HepG2 (cell line): ENCODE measurements around the gene TGFA. TPM values are rescaled to one million over a fixed set of nuclear protein-coding genes. Genes with fewer than 3 reads are reported as not detected.

ENCODE experiments used
- ATAC-seq: fragments of 200-7000 bp; cut with Tn5 transposase; 3 replicates; pipeline ENCODE4 v1.9.1; 2020; ENCODE audit warnings: mild to moderate bottlenecking, moderate library complexity
- BruUV-seq: library from RNA; stranded (reverse); fragments of 400-500 nt; replicated peaks from 2 replicates; lab custom pipeline; 2021; lab: Mats Ljungman, UMichigan
- CTCF ChIA-PET: fragments of 300-600 bp; formaldehyde crosslinking; extraction: SDS; loops from one replicate; lab custom pipeline; 2021; ENCODE audit warnings: low total read pairs, inconsistent platforms, low intra/inter-chr PET ratio; lab: Yijun Ruan, JAX
- POLR2A ChIA-PET: fragments of 350-600 bp; sonication (Branson Sonifier 250); formaldehyde crosslinking; loops from one replicate; lab custom pipeline; 2020; ENCODE audit warnings: antibody characterized with exemption, inconsistent platforms; lab: Yijun Ruan, JAX
- DNase-seq: peaks from one replicate; pipeline ENCODE4 v3.0.0-alpha.2; 2015; ENCODE audit warnings: low spot score
- FAIRE-seq: peaks from 3 replicates; lab custom pipeline; 2011; peaks lifted over from hg19 to GRCh38; lab: Jason Lieb, UNC
- H2AFZ ChIP-seq: one replicate; pipeline ENCODE4 v1.6.1; 2011; ENCODE audit warnings: low read length, inconsistent platforms
- H3K27ac ChIP-seq: fragments of 300-600 bp; 3 replicates; pipeline ENCODE4 v1.8.0; 2011; ENCODE audit warnings: mixed run types, mild to moderate bottlenecking, mixed read lengths, low read length, inconsistent platforms; ENCODE audit not compliant: insufficient read depth; ENCODE audit errors: extremely low read length
- H3K27me3 ChIP-seq, 2 experiments: fragments of 200-600 bp in 1 of 2; 2 replicates in 1 of 2; 3 replicates in 1 of 2; pipeline versions ENCODE4 v1.6.0 to v1.8.0; 2011; ENCODE audit warnings: low read length in 2 of 2, mild to moderate bottlenecking in 2 of 2, moderate library complexity in 2 of 2, inconsistent platforms in 1 of 2; ENCODE audit not compliant: insufficient read depth in 2 of 2, control insufficient read depth in 1 of 2
- H3K36me3 ChIP-seq, 2 experiments: fragments of 200-600 bp in 1 of 2; replicated peaks in 1 of 2; 2 replicates in 1 of 2; 3 replicates in 1 of 2; pipeline versions ENCODE4 v1.5.1 to v1.8.0; 2011; ENCODE audit warnings: low read length in 2 of 2, inconsistent platforms in 1 of 2; ENCODE audit not compliant: insufficient read depth in 2 of 2, control insufficient read depth in 1 of 2
- H3K4me1 ChIP-seq: 2 replicates; pipeline ENCODE4 v1.5.1; 2012; ENCODE audit warnings: low read length, inconsistent platforms; ENCODE audit not compliant: insufficient read depth
- H3K4me2 ChIP-seq: 2 replicates; pipeline ENCODE4 v1.6.0; 2011; ENCODE audit warnings: low read depth, low read length, inconsistent platforms
- H3K4me3 ChIP-seq, 3 experiments: fragments of 200-600 bp in 1 of 3; sonication (generic), shearing (Covaris generic) in 1 of 3; replicated peaks in 1 of 3; 2 replicates each; pipeline ENCODE4 v1.5.1; 2011 to 2016; ENCODE audit warnings: low read length in 3 of 3, inconsistent platforms in 2 of 3, low read depth in 2 of 3, mild to moderate bottlenecking in 2 of 3, control low read depth in 1 of 3, mixed read lengths in 1 of 3; ENCODE audit not compliant: insufficient read depth in 1 of 3
- H3K79me2 ChIP-seq: one replicate; pipeline ENCODE4 v1.6.1; 2011; ENCODE audit warnings: low read length, inconsistent platforms; ENCODE audit not compliant: insufficient read depth
- H3K9ac ChIP-seq: 2 replicates; pipeline ENCODE4 v1.6.0; 2011; ENCODE audit warnings: mild to moderate bottlenecking, low read depth, low read length, inconsistent platforms; ENCODE audit not compliant: insufficient read depth
- H3K9me3 ChIP-seq: 2 replicates; pipeline ENCODE4 v1.5.1; 2012; ENCODE audit warnings: mild to moderate bottlenecking, low read length
- H4K20me1 ChIP-seq: 2 replicates; pipeline ENCODE4 v1.6.0; 2011; ENCODE audit warnings: inconsistent platforms, mild to moderate bottlenecking, low read length, moderate library complexity; ENCODE audit not compliant: insufficient read depth
- ARID3A ChIP-seq: IDR thresholded peaks from 2 replicates; pipeline ENCODE4 v1.6.1; 2012; ENCODE audit warnings: low read depth, low read length, improper control_type of control experiment
- DPF2 ChIP-seq: sonication (generic); formaldehyde crosslinking; IDR thresholded peaks from 2 replicates; pipeline ENCODE4 v1.4.0; 2020; ENCODE audit warnings: mild to moderate bottlenecking, low read depth, missing genetic modification reagents, borderline replicate concordance
- IRF9 ChIP-seq: sonication (generic); formaldehyde crosslinking; IDR thresholded peaks from 2 replicates; pipeline ENCODE4 v1.8.0; 2022; ENCODE audit warnings: missing genetic modification reagents, mild to moderate bottlenecking, borderline replicate concordance
- KDM4B ChIP-seq: sonication (generic); formaldehyde crosslinking; IDR thresholded peaks from 2 replicates; pipeline ENCODE4 v1.4.0; 2020; ENCODE audit warnings: missing genetic modification reagents
- MXD4 ChIP-seq: IDR thresholded peaks from 2 replicates; pipeline ENCODE4 v1.6.1; 2016; ENCODE audit warnings: mild to moderate bottlenecking, missing biosample characterization, missing genetic modification reagents
- MYPOP ChIP-seq: sonication (generic); formaldehyde crosslinking; IDR thresholded peaks from 2 replicates; pipeline ENCODE4 v1.8.1; 2023; ENCODE audit warnings: mild to moderate bottlenecking, moderate library complexity, missing genetic modification reagents
- NRL ChIP-seq: sonication (generic); formaldehyde crosslinking; IDR thresholded peaks from 2 replicates; pipeline ENCODE4 v1.5.0; 2020; ENCODE audit warnings: missing genetic modification reagents, mild to moderate bottlenecking, moderate library complexity, borderline replicate concordance
- PATZ1 ChIP-seq: sonication (generic); formaldehyde crosslinking; IDR thresholded peaks from 2 replicates; pipeline ENCODE4 v1.4.0; 2020; ENCODE audit warnings: missing genetic modification reagents
- PITX1 ChIP-seq: sonication (generic); formaldehyde crosslinking; IDR thresholded peaks from 2 replicates; pipeline ENCODE4 v1.5.1; 2020; ENCODE audit warnings: mild to moderate bottlenecking, missing genetic modification reagents
- POGZ ChIP-seq: sonication (generic); formaldehyde crosslinking; IDR thresholded peaks from 2 replicates; pipeline ENCODE4 v1.4.0; 2020; ENCODE audit warnings: mild to moderate bottlenecking, missing genetic modification reagents
- SATB2 ChIP-seq: sonication (generic); formaldehyde crosslinking; IDR thresholded peaks from 2 replicates; pipeline ENCODE4 v1.5.0; 2020; ENCODE audit warnings: missing genetic modification reagents
- SRSF4 ChIP-seq: fragments of 200-400 bp; formaldehyde crosslinking; IDR thresholded peaks from one replicate; pipeline ENCODE4 v1.6.1; 2018; ENCODE audit warnings: mild to moderate bottlenecking, low read depth, low read length, moderate library complexity; ENCODE audit not compliant: poor library complexity, severe bottlenecking
- ZNF121 ChIP-seq: sonication (generic); formaldehyde crosslinking; IDR thresholded peaks from 2 replicates; pipeline ENCODE4 v1.5.0; 2020; ENCODE audit warnings: mild to moderate bottlenecking, missing genetic modification reagents
- ZNF207 ChIP-seq: fragments of 450-650 bp; IDR thresholded peaks from 2 replicates; pipeline ENCODE4 v1.6.1; 2016; ENCODE audit warnings: antibody characterized with exemption, borderline replicate concordance
- ZNF577 ChIP-seq: sonication (generic); formaldehyde crosslinking; IDR thresholded peaks from 2 replicates; pipeline ENCODE4 v1.4.0; 2020; ENCODE audit warnings: mild to moderate bottlenecking, low read depth, missing genetic modification reagents, borderline replicate concordance
- ZNF678 ChIP-seq: sonication (generic); formaldehyde crosslinking; IDR thresholded peaks from 2 replicates; pipeline ENCODE4 v1.4.0; 2020; ENCODE audit warnings: mild to moderate bottlenecking, missing genetic modification reagents
- ZNF800 ChIP-seq: sonication (generic); formaldehyde crosslinking; IDR thresholded peaks from 2 replicates; pipeline ENCODE4 v1.4.0; 2020; ENCODE audit warnings: missing genetic modification reagents
- WGBS: methylation state at CpG from one replicate; pipeline ENCODE4 v1.1.6; 2017; ENCODE audit warnings: low lambda C conversion rate; 5-methylcytosine and 5-hydroxymethylcytosine counted together
- in situ Hi-C: cut with HindIII; loops from 2 replicates; pipeline ENCODE4 v1.10.0; 2017; ENCODE audit warnings: low pct_unique_long_range_greater_than_20kb; ENCODE audit not compliant: extremely low pct_ligation_motif_present
- intact Hi-C: fragments of 100-400 bp; cut with micrococcal nuclease; formaldehyde crosslinking; loops from one replicate; pipeline ENCODE4 v1.10.0; 2022; ENCODE audit not compliant: unreplicated experiment
- polyA plus RNA-seq, 8 experiments: library from polyadenylated mRNA; depleted of rRNA in 3 of 8; stranded (reverse) in 7 of 8; unstranded in 1 of 8; fragments of >200 nt; fragmentation: Illumina TruSeq in 4 of 8; extraction: Trizol in 4 of 8; gene quantifications; 2 replicates each; pipeline versions ENCODE4 v1.2.1 to v1.2.3, GENCODE V29; 2011 to 2016; ENCODE audit warnings: low read depth in 4 of 8, missing spikeins in 1 of 8, mixed read lengths in 1 of 8; ENCODE audit not compliant: insufficient read depth in 1 of 8
- total RNA-seq, 5 experiments: library from RNA; depleted of rRNA; stranded (reverse); fragments of >200 nt; fragmentation: Illumina TruSeq; extraction: Trizol; gene quantifications; 2 replicates each; pipeline ENCODE4 v1.2.3, GENCODE V29; 2016; ENCODE audit warnings: low read depth in 1 of 5

The TGFA gene
- total and polyA plus RNA-seq, 2 of the 13 experiments (the other 11 are each of a cell fraction or from before 2014, with no cell fraction given) = 7.8 to 15.3 TPM

GRCh38 chr2:70529610-70530009 lies 24.0 kb downstream of the TGFA start (continued):
- TF ChIP-seq ARID3A (no peak), ZNF577 (no peak), POGZ (no peak), ZNF678 (CRISPR knock-in tag) (no peak), NRL (CRISPR knock-in tag) (no peak), SRSF4 (no peak), PATZ1 (CRISPR knock-in tag) (no peak)

- Histone ChIP-seq H3K27me3 (no peaks in the 10 kb centered on the region), H3K9me3 (no peaks in the 10 kb centered on the region), H3K36me3 (no peaks in the 10 kb centered on the region), H2AFZ (no peak overlapping the region), H4K20me1 (no peaks in the 10 kb centered on the region), H3K4me1 (peaks cover 48% of the 10 kb centered on the region), H3K27ac (no peak overlapping the region), H3K4me3 (no peak overlapping the region), H3K79me2 (peaks cover 7% of the 10 kb centered on the region), H3K4me2 (no peak overlapping the region), H3K9ac (no peak overlapping the region)
- in situ Hi-C loops = no loop called here
- WGBS = 73% methylated on average over 3 of the region's 3 CpGs
- DNase-seq (no peak), ATAC-seq (no peak), FAIRE-seq (no peak)
- intact Hi-C loops = no loop called here
- no TSS peak for BruUV-seq
- CTCF ChIA-PET = no interaction called here
- POLR2A ChIA-PET = no interaction called here
- TF ChIP-seq SATB2 (no peak), ZNF207 (no peak), KDM4B (CRISPR knock-in tag) (no peak), IRF9 (no peak), ZNF121 (CRISPR knock-in tag) (no peak), MYPOP (CRISPR knock-in tag) (no peak), DPF2 (CRISPR knock-in tag) (no peak), ZNF800 (CRISPR knock-in tag) (no peak), PITX1 (no peak), MXD4 (CRISPR knock-in tag) (no peak)
Measured at GRCh38 chr2:70528929-70529328, 24.7 kb downstream of the TGFA start.
